Fibroblast of skin of abdomen (primary cell): ENCODE data around the gene RBM15B.
"Not testable (repeated sequence)": the region's sequence is repeated elsewhere in the genome, so short reads cannot be mapped to it uniquely, and the experiment has no call there.

Experiments
- DNase-seq: peaks from one replicate; pipeline ENCODE4 v3.0.0-alpha.2; 2013

The RBM15B gene

GRCh38 chr3:51379301-51379700 lies 11.8 kb upstream of the RBM15B start:
- DNase-seq = no peak

GRCh38 chr3:51379746-51380455 lies 11.2 kb upstream of the RBM15B start:
- DNase-seq = no peak

GRCh38 chr3:51380601-51381332 lies 10.3 kb upstream of the RBM15B start:
- no peak for DNase-seq

DNA sequence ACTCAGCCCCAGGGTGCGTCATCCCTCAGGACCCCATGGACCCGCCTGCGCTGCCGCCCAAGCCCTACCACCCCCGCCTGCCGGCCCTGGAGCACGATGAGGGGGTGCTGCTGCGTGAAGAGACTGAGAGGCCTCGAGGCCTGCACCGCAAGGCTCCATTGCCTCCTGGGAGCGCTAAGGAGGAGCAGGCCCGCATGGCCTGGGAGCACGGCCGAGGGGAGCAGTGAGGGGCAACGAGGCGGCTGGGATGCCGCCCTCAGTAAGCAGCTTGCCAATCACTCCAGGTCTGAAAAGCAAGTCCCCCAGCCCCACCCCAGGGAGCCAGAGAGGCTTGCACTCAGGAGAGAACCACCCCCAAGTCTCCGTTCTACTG lies 9.8 kb upstream of the RBM15B start:
- DNase-seq = no peak

GRCh38 chr3:51382076-51382745 lies 8.9 kb upstream of the RBM15B start:
- no peak for DNase-seq

- no peak for DNase-seq
Measured at GRCh38 chr3:51382947-51383578, 8.0 kb upstream of the RBM15B start.

DNA sequence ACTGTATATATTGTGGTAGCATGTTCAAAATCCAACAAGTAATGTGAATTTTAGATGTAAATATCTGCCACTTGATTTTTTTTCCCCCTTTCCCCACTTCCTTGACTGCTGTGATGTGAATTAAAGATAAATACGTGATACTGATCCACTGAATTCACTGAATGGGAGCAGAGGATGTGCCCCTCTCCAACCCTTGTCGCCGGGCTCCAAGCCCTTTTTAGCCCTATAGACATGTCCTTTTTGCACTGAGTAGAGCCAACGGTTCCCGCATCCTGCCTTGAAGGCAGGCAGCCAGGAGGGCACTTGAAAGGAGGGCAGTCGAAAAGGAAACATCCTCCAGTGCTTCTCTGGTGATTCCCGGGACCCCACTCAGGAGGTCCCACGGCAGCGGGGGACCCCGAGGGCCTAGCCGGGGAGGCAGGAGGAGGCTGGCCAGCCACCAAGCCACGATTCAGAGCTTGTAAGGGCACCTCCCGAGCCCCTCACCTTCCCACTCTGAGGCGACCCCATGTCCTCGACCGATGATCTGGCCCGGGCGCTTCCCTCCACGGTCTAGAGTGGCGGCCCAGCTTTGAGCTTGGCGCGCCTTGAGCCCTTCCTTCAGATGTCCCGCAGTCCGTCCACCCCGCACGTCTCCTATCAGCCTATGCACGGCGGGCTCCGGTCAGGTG lies 6.9 kb upstream of the RBM15B start:
- DNase-seq = no peak

DNA sequence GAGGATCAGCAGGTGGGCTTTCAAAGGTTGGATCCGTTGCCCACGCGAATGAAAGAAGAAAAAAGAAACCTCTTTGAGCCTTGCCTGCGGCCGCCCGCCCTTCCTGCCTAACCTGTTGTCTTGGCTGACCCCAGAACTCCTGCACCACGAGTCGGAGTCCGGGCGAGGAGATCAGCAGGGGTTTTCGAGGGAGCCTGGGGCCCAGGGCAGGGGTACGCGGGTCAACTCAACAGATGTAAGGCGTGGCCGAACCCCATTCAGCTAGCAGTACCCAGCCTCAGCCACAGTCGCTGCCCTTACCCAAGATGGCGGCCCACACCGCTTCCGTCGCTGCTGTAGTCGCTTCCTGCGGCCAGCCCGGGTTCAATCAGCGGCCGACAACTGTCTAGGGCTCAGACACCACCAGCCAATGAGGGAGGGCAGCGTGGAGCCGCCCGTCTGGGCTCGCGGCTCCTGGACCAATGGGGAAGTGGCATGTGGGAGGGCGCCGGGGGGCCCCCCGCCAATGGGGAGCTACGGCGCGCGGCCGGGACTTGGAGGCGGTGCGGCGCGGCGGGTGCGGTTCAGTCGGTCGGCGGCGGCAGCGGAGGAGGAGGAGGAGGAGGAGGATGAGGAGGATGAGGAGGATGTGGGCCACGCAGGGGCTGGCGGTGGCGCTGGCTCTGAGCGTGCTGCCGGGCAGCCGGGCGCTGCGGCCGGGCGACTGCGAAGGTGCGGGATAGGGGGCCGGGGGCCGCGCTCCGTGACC lies 6.2 kb upstream of the RBM15B start, which contains the start of gene MANF:
Gene MANF (plus strand): TSS at position 566 of the 748 bp plus-strand sequence. CDS start 52 bp downstream, at position 618.
- peak; percentile 98 for DNase-seq

DNA sequence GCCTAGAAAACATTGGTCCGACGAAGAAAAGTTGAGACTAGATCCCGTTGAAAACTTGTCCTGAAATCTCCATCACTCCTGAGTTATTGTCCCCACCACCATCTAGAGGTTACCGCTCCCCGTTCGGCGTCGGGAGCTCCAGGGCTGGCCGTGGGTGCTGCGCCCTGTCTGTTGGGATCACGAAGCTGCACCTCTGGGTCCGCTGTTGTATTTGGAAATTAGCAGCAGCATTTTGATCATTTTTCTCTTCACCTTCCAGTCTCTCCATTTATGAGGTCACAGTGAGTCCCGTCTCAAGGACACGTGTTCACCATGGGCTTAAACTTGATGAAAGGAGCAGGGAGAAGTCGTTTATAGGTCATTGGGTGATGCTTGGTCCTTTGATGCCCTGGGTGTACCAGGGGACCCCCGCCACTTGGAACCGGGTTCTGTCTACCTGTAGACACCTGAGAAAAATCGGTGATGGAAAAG lies 5.4 kb upstream of the RBM15B start:
- DNase-seq = no peak

DNA sequence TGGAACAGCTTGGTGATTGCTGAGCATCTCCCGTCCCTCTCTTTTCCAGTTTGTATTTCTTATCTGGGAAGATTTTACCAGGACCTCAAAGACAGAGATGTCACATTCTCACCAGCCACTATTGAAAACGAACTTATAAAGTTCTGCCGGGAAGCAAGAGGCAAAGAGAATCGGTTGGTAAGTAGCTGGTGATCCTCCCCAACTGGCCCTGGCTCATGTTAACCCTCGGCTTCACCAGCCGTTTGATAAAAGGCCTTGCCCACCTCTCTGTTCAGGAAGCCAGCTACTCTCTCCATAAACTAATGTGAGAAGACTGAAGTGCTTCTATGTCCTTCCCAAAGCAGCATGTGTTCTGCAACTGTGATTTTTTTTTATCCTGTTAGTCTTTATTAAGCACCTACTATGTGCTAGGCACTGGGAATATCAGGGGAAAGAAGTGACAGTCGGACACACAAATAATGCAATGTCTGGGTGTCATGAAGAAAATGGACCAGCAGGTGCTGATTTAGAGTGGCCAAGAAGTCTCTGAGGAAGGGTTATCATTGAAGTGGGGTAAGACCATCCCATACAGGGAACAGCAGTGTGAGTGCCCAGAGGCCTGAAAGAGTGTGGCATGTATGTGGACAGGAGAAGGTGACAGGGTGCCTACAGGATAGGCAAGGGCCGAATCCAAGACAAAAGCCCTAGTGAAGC lies 4.8 kb upstream of the RBM15B start:
- no peak for DNase-seq

GRCh38 chr3:51386852-51387229 lies 4.2 kb upstream of the RBM15B start:
- no peak for DNase-seq

DNA sequence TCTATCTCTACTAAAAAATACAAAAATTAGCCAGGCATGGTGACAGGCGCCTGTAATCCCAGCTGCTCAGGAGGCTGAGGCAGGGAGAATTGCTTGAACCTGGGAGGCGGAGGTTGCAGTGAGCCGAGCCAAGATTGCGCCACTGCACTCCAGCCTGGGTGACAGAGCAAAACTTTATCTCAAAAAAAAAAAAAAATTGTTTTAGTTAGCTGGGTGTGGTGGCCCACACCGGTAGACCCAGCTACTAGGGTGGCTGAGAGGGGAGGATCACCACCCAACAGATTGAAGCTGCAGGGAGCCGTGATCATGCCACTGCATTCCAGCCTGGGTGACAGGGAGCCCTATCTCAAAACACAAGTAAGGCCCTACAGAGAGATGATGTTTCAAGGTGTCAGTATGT lies 3.8 kb upstream of the RBM15B start:
- not testable (repeated sequence) for DNase-seq

DNA sequence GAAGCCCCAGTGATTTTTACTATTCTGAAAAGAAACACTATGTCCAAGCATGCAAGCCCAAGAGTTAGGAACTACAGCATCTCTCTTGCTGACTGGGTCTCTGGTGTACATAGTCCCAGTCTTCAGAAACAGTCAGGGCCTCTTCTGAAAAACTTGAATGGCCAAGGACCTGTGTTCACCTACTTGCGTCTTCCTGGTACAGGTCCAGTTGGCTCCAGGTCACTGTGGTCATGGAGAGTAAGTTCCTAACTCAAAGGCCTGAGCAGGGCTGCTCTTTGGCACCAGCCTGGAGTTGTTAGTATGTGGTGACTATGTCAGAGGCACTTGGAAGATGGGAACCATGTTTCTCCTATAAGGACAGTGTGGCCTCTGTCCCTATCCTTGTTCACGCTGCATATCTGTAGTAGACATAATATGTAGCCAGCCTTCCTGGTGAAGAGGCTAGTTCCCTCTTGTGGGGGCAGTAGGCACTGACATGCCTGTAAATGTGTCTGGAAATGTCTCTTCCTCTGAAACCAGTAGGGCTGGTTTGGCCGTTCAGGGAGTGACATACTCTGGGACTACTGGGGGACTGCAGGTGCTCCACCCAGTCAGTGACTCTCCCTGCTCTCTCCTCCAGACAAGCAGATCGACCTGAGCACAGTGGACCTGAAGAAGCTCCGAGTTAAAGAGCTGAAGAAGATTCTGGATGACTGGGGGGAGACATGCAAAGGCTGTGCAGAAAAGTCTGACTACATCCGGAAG lies 2.6 kb upstream of the RBM15B start:
- no peak for DNase-seq

DNA sequence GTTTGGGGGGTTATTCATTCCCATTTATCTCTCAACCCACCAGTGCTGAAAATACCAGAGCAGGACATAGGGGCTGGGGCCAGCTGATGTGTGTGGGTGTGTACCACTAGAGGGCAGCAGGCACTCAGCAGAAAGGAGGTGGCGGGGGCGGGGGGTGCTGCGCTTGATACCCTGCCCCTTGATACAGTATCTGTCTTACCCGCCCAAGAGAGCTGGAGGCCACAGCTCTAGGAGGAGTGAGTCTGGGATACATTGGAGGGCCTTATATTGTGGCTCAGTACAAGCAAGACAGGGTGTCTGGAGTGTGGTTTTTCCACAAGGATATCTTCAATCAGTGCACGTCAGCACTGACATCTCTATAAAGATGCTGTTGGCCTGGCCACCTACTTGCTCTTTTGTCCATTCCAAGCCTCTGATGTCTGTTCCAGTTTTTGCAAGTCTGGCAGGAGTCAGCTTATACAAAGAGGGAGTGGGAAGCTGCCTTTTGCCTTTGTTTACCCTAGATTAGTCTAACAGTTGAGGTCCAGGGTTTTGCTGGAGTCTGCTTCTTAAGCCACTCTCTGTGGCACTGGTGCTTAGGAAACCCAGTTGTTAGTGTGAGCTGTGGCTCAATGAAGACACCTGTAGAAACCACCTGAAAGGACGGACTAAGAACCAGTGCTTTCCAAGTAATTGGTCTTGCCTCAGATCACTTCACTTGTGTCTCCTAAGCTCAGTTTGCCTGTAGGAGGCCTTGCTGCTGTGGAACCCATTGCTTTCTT lies 1.5 kb upstream of the RBM15B start:
- DNase-seq = peak; percentile 48

DNA sequence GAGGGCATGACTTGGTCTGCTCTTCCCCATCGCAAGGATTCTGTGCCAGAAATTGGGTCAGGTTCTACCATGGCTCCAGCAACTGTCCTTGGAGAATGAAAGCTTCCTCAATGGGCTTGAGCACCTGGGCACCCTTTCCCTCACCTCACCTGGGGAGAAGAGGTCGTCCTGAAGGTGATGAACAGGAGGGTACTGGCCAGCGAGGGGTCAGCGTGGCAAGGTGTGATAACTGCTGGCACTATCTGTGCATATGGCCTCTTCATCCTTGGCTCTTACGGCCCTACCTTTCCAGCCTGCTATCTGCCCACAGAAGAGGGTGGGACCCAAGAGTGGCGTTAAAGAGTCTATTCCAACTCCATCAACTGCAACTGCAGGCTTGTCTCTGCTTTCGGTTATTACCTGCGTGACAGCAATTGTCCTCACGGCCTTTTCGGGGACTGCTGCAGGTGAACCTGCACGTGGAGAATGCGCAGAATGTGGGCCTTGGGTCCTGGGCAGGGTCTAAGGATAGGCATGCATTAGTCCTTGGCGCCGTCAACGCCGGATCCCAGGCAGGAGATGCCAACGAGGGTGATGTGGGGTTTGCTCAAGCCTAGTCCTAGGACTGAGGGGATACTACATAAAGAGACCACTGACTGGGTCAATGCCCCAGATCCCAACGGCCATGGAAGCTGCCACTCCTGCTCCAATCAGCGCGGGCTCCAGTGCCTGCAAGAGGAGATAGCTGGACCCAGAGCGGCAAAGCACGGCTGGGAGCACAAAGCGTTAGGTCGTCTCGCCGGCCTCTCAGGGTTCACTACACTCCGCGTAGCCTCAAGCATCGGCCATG lies 625 bp upstream of the RBM15B start:
- no peak for DNase-seq

GRCh38 chr3:51391566-51392354 lies 675 bp downstream of the RBM15B start:
- DNase-seq = peak; percentile 22

GRCh38 chr3:51392355-51393133 lies 1.5 kb downstream of the RBM15B start:
- no peak for DNase-seq
